ENCODE measurements around the gene NEURL1. TPM values are rescaled to one million over a fixed set of nuclear protein-coding genes. Genes with fewer than 3 reads are reported as not detected.

The NEURL1 gene
- total RNA-seq, 4 donors from 2014 or later: 67.6 to 147 (median 110) TPM

DNA sequence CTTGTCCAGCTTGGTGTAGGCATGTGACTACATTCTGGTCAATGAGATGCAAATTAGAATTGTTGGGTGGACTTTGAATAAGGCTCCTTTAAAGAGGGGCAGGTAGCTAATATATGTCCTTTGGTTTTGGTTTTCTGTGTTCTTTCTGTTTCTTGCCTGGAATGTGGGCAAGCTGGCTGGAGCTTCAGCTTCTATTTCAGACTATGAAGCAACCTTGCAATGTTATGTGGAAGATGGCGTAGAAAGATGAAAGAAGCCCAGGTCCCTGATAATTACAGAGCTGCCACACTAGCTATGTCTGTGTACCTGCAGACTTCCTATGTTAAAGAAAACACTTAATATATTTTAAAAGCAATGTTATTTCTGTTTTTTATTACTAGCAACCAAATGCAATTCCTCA, 46.2 kb downstream of the NEURL1 start:
- ATAC-seq (no peak), DNase-seq (no peak)
- no peaks in the 10 kb centered on the region for H3K9me3 ChIP-seq
- TF ChIP-seq, protein P1, sequence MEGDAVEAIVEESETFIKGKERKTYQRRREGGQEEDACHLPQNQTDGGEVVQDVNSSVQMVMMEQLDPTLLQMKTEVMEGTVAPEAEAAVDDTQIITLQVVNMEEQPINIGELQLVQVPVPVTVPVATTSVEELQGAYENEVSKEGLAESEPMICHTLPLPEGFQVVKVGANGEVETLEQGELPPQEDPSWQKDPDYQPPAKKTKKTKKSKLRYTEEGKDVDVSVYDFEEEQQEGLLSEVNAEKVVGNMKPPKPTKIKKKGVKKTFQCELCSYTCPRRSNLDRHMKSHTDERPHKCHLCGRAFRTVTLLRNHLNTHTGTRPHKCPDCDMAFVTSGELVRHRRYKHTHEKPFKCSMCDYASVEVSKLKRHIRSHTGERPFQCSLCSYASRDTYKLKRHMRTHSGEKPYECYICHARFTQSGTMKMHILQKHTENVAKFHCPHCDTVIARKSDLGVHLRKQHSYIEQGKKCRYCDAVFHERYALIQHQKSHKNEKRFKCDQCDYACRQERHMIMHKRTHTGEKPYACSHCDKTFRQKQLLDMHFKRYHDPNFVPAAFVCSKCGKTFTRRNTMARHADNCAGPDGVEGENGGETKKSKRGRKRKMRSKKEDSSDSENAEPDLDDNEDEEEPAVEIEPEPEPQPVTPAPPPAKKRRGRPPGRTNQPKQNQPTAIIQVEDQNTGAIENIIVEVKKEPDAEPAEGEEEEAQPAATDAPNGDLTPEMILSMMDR (IDR thresholded peaks at IDR 0.05 in 4 of 5, conservative IDR thresholded peaks at IDR 0.05 in 1 of 5): no peak
- TF ChIP-seq POLR2A (IDR thresholded peaks at IDR 0.05): no peak
- no peak overlapping the region for H3K4me3 ChIP-seq
- H3K4me1 ChIP-seq: peaks cover 12 to 22% of the 10 kb centered on the region in 2 donors
- in situ Hi-C loops (cut with MboI; ENCODE audit: low sequenced_read_pairs in 4 of 4) (no loop called here), intact Hi-C loops (cut with DNase I; ENCODE audit: low total_unique reads) (no loop called here)
- H3K36me3 ChIP-seq: no peaks in the 10 kb centered on the region
- no peak overlapping the region for H3K27ac ChIP-seq
- no peaks in the 10 kb centered on the region for H3K27me3 ChIP-seq

DNA sequence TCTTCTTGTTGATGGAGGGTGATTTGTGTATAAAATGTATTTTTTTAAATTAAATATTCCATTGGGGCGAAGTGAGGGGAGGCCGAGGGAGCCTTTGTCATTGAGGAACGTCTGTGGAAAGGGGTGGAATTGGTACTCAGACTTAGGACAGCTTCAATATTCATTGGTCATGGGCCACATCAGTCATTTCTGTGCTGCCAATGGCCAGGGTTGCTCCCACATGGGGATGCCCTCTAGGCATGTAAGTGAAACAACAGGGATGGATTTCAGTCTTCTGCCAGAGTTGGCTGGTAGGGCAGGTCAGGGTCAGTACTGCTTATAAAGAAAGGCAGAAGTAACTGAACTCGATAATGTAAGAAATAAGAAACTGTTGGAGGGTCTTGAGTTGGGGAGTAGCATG, 47.2 kb downstream of the NEURL1 start:
- Histone ChIP-seq H3K4me1 (peaks cover 19 to 25% of the 10 kb centered on the region in 2 donors), H3K36me3 (no peaks in the 10 kb centered on the region), H3K4me3 (no peak overlapping the region), H3K9me3 (no peaks in the 10 kb centered on the region), H3K27ac (no peak overlapping the region), H3K27me3 (no peaks in the 10 kb centered on the region)
- ATAC-seq (no peak), DNase-seq (no peak)
- intact Hi-C loops (cut with DNase I; ENCODE audit: low total_unique reads): no loop called here
- TF ChIP-seq, protein P1 (IDR thresholded peaks at IDR 0.05 in 4 of 5, conservative IDR thresholded peaks at IDR 0.05 in 1 of 5): no peak
- TF ChIP-seq POLR2A (IDR thresholded peaks at IDR 0.05): no peak
- in situ Hi-C loops (cut with MboI; ENCODE audit: low sequenced_read_pairs in 4 of 4): no loop called here

DNA sequence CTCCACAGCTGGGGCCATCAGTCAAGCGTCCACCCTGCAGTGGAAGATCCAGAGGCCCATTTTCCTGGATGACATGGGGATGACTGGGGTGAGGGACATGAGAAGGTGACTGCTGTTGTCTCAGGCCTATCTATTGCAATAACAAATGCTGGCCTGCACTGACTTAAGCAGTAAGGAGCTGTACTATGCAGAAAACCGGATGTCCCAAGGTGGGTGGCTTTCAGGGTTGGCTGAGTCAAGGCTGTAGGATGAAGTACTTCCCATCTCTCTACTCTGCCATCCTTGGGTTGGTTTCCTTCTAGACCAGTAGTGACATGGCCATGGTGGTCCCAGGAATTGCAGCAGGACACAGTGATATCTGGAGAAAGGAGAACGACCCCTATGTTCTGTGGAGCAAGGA, 48.1 kb downstream of the NEURL1 start:
- intact Hi-C loops (cut with DNase I; ENCODE audit: low total_unique reads) (no loop called here), in situ Hi-C loops (cut with MboI; ENCODE audit: low sequenced_read_pairs in 4 of 4) (no loop called here)
- Histone ChIP-seq H3K9me3 (no peaks in the 10 kb centered on the region), H3K27me3 (no peaks in the 10 kb centered on the region), H3K27ac (no peak overlapping the region), H3K4me3 (no peak overlapping the region), H3K36me3 (no peaks in the 10 kb centered on the region), H3K4me1 (peaks cover 26 to 31% of the 10 kb centered on the region in 2 donors)
- TF ChIP-seq POLR2A (IDR thresholded peaks at IDR 0.05): no peak
- TF ChIP-seq, protein P1 (IDR thresholded peaks at IDR 0.05 in 4 of 5, conservative IDR thresholded peaks at IDR 0.05 in 1 of 5): no peak
- DNase-seq: no peak
- no peak for ATAC-seq

DNA sequence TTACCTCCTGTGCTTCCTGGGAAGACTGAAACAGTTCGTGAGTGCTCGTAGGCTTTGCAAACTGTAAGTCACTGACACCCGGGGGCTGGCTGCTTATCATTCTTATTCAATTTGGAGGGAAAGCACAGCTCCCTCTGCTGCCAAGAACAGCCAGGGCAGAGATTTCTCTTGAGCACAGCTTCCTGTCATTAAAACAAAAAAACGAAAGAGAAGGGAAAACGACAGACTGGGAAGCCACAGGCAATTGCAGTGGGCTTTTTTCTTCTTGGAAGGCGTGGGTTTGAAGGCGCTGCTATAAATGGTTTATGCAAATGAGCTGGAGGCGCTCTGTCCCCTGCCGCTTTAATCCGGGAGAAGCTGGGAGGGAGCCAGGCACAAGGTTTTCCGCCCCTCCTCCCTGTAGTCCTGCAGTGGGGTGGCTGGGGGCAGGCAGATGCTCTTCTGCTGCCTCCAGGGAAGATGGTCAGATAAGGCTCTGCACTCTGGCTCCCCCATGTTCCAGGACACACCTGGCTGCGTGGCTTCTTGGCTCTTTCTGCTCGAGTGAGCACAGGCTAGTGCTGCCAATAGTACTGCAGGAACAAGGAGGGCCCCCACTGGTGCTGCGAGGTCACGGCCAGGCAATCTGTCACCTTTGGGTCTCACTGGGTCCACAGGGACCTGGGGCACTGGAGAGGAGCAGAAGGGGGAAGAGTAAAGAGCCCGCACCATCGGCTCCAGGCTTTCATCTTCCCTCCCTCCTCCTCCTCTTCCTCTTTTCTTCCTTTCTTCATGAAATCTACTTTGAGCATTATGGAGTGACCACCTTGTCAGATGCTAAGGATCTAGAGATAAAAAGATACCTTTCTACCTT, 49.5 kb downstream of the NEURL1 start:
- intact Hi-C loops (cut with DNase I; ENCODE audit: low total_unique reads) (no loop called here), in situ Hi-C loops (cut with MboI; ENCODE audit: low sequenced_read_pairs in 4 of 4) (no loop called here)
- Histone ChIP-seq H3K27me3 (no peaks in the 10 kb centered on the region), H3K27ac (no peak overlapping the region), H3K4me3 (peak overlapping the region; percentile 10 to 55 (median 32)), H3K4me1 (peaks cover 36 to 44% of the 10 kb centered on the region in 2 donors), H3K36me3 (no peaks in the 10 kb centered on the region), H3K9me3 (no peaks in the 10 kb centered on the region)
- ATAC-seq (no peak), DNase-seq (no peak)
- TF ChIP-seq, protein P1 (IDR thresholded peaks at IDR 0.05 in 4 of 5, conservative IDR thresholded peaks at IDR 0.05 in 1 of 5): peak in 1 of 5 experiments; percentile 23
- no peak for TF ChIP-seq POLR2A (IDR thresholded peaks at IDR 0.05)
